Right ventricle myocardium superior (tissue), 1 donor: ENCODE results near the gene ZNF382. TPM values are rescaled to one million over a fixed set of nuclear protein-coding genes. Genes with fewer than 3 reads are reported as not detected.
A peak's percentile ranks its signal among the peaks of the same experiment; 100 is the strongest.

Experiments used
- ATAC-seq: fragments of 200-7000 bp; cut with Tn5 transposase; one replicate; pipeline ENCODE4 v1.9.1; 2020; ENCODE audit warnings: mild to moderate bottlenecking; ENCODE audit not compliant: poor library complexity
- DNase-seq: peaks from one replicate; pipeline ENCODE4 v3.0.0-alpha.2; 2020
- intact Hi-C: fragments of 100-400 bp; cut with DNase I; formaldehyde crosslinking; loops from one replicate; pipeline ENCODE4 v1.11.2; 2022
- total RNA-seq: library from RNA; stranded (reverse); fragmentation: NEBNext Ultra II Directional; extraction: Animal tissue kit (Norgen Biotek cat#: 25700); gene quantifications from one replicate; pipeline ENCODE4 v1.2.1, GENCODE V29; 2021
- donor health status: DM: no; HTN: yes; CAD: no; lungs with severe emphysema.

The ZNF382 gene
- total RNA-seq, 1 donor from 2014 or later = 19.1 TPM

DNA sequence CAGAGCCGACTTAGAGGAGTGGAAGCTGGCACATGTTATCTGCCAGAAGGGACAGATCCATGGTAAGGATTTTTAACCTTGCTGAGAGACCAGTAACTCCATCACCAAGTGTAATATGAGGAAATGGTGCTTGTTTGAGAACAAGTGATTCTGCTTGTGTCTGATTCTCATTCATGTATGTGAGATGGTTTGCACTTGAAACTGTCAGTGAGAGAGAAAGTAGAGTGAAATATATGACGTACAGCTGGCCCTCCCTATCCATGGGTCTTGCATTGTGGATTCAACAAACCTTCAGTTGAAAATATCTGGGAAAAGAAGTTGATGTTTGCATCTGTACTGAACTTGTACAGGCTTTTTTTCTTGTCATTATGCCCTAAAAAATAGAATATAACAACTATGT is 63.5 kb downstream of the ZNF382 start:
- DNase-seq (no peak), ATAC-seq (no peak)
- intact Hi-C loops = no loop called here

DNA sequence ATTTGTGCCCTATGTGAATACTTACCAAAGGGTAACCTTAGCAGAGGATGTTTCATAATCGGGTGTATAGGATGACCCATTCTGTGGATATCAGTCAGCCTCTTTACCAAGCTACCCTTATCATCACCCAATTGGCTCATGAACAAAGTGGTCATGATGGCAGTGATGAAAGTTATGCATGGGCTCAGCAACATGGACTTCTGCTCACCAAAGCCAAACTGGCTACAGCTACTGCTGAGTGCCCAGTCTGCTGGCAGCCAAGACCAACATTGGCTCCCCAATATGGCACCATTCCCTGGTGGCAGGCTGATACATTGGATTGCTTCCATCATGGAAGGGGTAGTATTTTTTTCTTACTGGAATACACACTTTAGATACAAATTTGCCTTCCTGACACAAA is 67.3 kb downstream of the ZNF382 start:
- DNase-seq = no peak
- intact Hi-C loops = no loop called here
- peak; percentile 63 for ATAC-seq

DNA sequence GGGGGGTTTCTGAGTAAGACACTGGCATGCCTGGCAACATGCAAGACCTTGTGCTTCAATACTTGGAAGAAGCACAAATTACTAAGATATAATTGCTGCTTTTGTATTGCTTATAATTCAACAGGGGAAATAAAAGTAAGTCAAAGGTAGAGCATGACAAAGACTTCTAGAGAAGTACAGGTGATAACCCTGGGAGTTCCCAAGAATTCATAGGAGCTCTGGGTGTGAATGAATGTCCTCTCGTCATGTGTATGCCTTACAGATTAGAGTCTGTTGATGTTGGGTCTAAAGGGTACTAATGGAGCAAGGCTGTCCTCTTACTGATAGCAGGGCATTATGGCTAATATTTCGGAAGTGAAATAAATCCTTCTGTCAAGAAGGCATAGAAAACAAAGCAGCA is 69.1 kb downstream of the ZNF382 start:
- ATAC-seq (no peak), DNase-seq (no peak)
- intact Hi-C loops = no loop called here

DNA sequence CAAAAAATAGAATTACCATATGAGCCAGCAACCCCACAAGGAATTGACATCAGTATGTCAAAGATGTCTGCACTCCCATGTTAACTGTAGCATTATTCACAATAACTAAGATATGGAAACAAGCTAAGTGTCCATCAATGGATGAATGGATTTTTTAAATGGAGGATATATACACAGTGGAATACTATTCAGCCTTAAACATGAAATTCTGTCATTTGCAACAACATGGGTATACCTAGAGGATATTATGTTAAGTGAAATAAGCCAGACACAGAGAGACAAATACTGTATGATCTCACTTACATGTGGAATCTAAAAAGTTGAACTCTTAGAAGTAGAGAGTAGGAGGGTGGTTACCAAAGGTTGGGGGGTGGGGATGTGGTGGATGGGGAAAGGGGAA is 74.3 kb downstream of the ZNF382 start:
- ATAC-seq = no peak
- DNase-seq = no peak
- intact Hi-C loops = no loop called here

Other genes starting within 250 kb of the ZNF382 start
- gene ZFP14, start 226.1 kb upstream of the ZNF382 start, total RNA-seq = 2.6 TPM
- 4.8 TPM for gene ZFP82, start 186.7 kb upstream of the ZNF382 start, total RNA-seq
- gene ZNF566, start 115.8 kb upstream of the ZNF382 start, total RNA-seq = 10.9 TPM
- gene ZNF260, start 77.0 kb upstream of the ZNF382 start, total RNA-seq = 7.6 TPM
- gene ZNF529, start 32.0 kb upstream of the ZNF382 start, total RNA-seq = 13.4 TPM
- gene ZNF461, start 61.5 kb downstream of the ZNF382 start, total RNA-seq = 5.6 TPM
- 3.1 TPM for gene ZNF567, start 82.3 kb downstream of the ZNF382 start, total RNA-seq
- 3.7 TPM for gene ZNF850, start 167.5 kb downstream of the ZNF382 start, total RNA-seq
- 9.8 TPM for gene ZNF790, start 233.1 kb downstream of the ZNF382 start, total RNA-seq
- gene ZNF345, start 245.6 kb downstream of the ZNF382 start, total RNA-seq = 2.4 TPM